GM12874 (cell line): ENCODE measurements around the gene SPSB3.

Experiments used
- CTCF ChIP-seq: IDR thresholded peaks from 2 replicates; pipeline ENCODE4 v1.5.1; 2011; ENCODE audit warnings: low read depth, mild to moderate bottlenecking, control low read depth, low read length, moderate library complexity; ENCODE audit not compliant: insufficient read depth

The SPSB3 gene

GRCh38 chr16:1770328-1771187 is 11.8 kb downstream of the SPSB3 start:
- TF ChIP-seq CTCF, result no peak

- TF ChIP-seq CTCF, result no peak
Measured at GRCh38 chr16:1769402-1770300, 12.7 kb downstream of the SPSB3 start.

- no peak for TF ChIP-seq CTCF
Measured at GRCh38 chr16:1768767-1769401, 13.5 kb downstream of the SPSB3 start.

- no peak for TF ChIP-seq CTCF
Measured at GRCh38 chr16:1768061-1768766, 14.2 kb downstream of the SPSB3 start.

GRCh38 chr16:1767116-1767994 is 15.0 kb downstream of the SPSB3 start:
- no peak for TF ChIP-seq CTCF

GRCh38 chr16:1766701-1767100 is 15.7 kb downstream of the SPSB3 start:
- no peak for TF ChIP-seq CTCF
